HEK293 (cell line): Measurements from ENCODE around the gene CASD1.

Experiments used
- CTCF ChIP-seq: fragments of 450-650 bp; formaldehyde crosslinking; IDR thresholded peaks from 2 replicates; pipeline ENCODE4 v1.5.1; 2016; ENCODE audit warnings: missing biosample characterization, missing genetic modification characterization
- GLI4 ChIP-seq: fragments of 450-650 bp; formaldehyde crosslinking; IDR thresholded peaks from 2 replicates; pipeline ENCODE4 v1.5.1; 2016; ENCODE audit warnings: missing biosample characterization, missing genetic modification characterization
- KLF1 ChIP-seq: fragments of 450-650 bp; formaldehyde crosslinking; IDR thresholded peaks from 2 replicates; pipeline ENCODE4 v1.5.1; 2016; ENCODE audit warnings: missing biosample characterization, missing genetic modification characterization
- SCRT2 ChIP-seq: fragments of 450-650 bp; formaldehyde crosslinking; IDR thresholded peaks from 2 replicates; pipeline ENCODE4 v1.5.1; 2016; ENCODE audit warnings: missing biosample characterization, missing genetic modification characterization
- YY1 ChIP-seq: fragments of 450-650 bp; formaldehyde crosslinking; IDR thresholded peaks from 2 replicates; pipeline ENCODE4 v1.5.1; 2018; ENCODE audit warnings: missing biosample characterization, missing genetic modification characterization
- ZFHX2 ChIP-seq: fragments of 450-650 bp; formaldehyde crosslinking; conservative IDR thresholded peaks from 2 replicates; pipeline ENCODE4 v1.5.1; 2016; ENCODE audit warnings: missing biosample characterization, missing genetic modification characterization
- ZNF24 ChIP-seq: fragments of 450-650 bp; formaldehyde crosslinking; IDR thresholded peaks from 2 replicates; pipeline ENCODE4 v1.5.1; 2016; ENCODE audit warnings: missing biosample characterization, missing genetic modification characterization
- ZNF324 ChIP-seq: fragments of 450-650 bp; formaldehyde crosslinking; IDR thresholded peaks from 2 replicates; pipeline ENCODE4 v1.5.1; 2016; ENCODE audit warnings: missing biosample characterization, missing genetic modification characterization
- ZNF362 ChIP-seq: fragments of 450-650 bp; formaldehyde crosslinking; IDR thresholded peaks from 2 replicates; pipeline ENCODE4 v1.5.1; 2016; ENCODE audit warnings: missing biosample characterization, missing genetic modification characterization
- ZNF514 ChIP-seq: fragments of 450-650 bp; formaldehyde crosslinking; IDR thresholded peaks from 2 replicates; pipeline ENCODE4 v1.5.1; 2016; ENCODE audit warnings: missing biosample characterization, missing genetic modification characterization
- ZNF560 ChIP-seq: fragments of 450-650 bp; formaldehyde crosslinking; IDR thresholded peaks from 2 replicates; pipeline ENCODE4 v1.5.1; 2017; ENCODE audit warnings: missing biosample characterization, missing genetic modification characterization, borderline replicate concordance
- TF ChIP-seq, protein P1 (sequence below): fragments of 450-650 bp; formaldehyde crosslinking; IDR thresholded peaks from 2 replicates; pipeline ENCODE4 v1.5.1; 2016; ENCODE audit warnings: missing biosample characterization, missing genetic modification characterization
- TF ChIP-seq, protein P2 (sequence below): fragments of 450-650 bp; formaldehyde crosslinking; IDR thresholded peaks from 2 replicates; pipeline ENCODE4 v1.5.1; 2016; ENCODE audit warnings: missing biosample characterization, missing genetic modification characterization

DNA sequence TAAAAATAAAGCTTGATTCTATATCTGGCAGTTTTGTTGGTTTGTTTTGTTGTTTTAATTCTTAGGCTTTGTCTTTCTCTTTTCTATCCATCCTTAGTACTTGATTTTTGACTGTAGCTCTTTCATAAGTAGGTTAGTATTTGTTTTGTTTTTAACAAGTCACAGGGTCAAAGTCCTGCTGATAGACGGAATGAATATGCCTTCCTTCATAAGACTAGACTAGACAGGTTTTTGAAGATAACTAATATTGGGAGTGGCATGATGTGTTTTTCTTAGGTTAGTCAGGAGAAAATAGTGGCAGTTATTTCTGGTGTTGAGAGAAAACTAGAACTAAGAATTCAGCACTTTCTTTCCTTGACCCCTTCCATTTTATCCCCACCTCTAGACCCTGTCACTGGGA lies 50.4 kb downstream of the CASD1 start:
- TF ChIP-seq ZNF362 (tag by site-specific recombination) (no peak), CTCF (tag by site-specific recombination) (no peak), YY1 (no peak), GLI4 (tag by site-specific recombination) (no peak), ZNF514 (tag by site-specific recombination) (no peak), ZNF24 (tag by site-specific recombination) (no peak), SCRT2 (tag by site-specific recombination) (no peak), ZNF560 (no peak), KLF1 (no peak), ZFHX2 (tag by site-specific recombination) (no peak), ZNF324 (tag by site-specific recombination) (no peak)
- TF ChIP-seq, protein P1, sequence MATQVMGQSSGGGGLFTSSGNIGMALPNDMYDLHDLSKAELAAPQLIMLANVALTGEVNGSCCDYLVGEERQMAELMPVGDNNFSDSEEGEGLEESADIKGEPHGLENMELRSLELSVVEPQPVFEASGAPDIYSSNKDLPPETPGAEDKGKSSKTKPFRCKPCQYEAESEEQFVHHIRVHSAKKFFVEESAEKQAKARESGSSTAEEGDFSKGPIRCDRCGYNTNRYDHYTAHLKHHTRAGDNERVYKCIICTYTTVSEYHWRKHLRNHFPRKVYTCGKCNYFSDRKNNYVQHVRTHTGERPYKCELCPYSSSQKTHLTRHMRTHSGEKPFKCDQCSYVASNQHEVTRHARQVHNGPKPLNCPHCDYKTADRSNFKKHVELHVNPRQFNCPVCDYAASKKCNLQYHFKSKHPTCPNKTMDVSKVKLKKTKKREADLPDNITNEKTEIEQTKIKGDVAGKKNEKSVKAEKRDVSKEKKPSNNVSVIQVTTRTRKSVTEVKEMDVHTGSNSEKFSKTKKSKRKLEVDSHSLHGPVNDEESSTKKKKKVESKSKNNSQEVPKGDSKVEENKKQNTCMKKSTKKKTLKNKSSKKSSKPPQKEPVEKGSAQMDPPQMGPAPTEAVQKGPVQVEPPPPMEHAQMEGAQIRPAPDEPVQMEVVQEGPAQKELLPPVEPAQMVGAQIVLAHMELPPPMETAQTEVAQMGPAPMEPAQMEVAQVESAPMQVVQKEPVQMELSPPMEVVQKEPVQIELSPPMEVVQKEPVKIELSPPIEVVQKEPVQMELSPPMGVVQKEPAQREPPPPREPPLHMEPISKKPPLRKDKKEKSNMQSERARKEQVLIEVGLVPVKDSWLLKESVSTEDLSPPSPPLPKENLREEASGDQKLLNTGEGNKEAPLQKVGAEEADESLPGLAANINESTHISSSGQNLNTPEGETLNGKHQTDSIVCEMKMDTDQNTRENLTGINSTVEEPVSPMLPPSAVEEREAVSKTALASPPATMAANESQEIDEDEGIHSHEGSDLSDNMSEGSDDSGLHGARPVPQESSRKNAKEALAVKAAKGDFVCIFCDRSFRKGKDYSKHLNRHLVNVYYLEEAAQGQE = no peak
- TF ChIP-seq, protein P2, sequence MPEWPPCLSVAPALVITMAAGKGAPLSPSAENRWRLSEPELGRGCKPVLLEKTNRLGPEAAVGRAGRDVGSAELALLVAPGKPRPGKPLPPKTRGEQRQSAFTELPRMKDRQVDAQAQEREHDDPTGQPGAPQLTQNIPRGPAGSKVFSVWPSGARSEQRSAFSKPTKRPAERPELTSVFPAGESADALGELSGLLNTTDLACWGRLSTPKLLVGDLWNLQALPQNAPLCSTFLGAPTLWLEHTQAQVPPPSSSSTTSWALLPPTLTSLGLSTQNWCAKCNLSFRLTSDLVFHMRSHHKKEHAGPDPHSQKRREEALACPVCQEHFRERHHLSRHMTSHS (tag by site-specific recombination) = no peak
